ENCODE results near the gene SMAD2. TPM values are rescaled to one million over a fixed set of nuclear protein-coding genes. Genes with fewer than 3 reads are reported as not detected.

SMAD2 gene
- total RNA-seq, 1 donor from 2014 or later: 76.6 TPM

DNA sequence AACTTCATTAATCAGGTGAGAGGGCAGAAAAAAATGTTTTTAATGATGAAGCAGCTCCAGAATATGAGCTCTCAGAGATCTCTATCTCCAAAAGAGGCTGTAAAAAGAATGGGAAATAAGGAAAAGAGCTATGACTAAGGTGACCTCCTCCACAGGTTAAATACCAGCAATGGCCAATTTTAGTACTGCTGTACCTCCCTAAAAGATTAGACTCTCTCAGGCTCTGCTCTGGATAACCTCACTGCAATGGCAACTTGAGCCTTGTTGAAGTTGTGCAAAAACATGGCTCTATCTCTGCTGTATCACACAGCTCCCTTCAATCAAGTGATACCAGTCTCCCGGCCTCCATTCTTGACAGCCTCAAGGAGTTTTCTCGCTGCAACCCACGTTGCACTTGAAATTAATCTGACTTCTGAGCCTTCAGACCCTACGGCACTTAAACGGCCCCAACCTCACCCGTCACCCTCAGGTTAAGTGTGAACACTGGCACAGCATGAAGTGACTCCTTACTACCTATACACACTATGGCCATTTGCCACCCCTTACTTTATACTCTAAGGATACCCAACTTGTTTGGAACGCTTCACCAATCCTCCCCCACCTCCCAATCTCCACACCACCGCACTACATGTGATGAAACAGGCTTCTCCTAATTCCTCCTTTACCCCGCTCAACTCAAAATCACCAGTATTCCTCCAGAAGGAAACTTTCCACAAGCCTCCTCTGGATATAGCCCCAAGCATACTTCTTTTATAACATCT, 36.3 kb downstream of the SMAD2 start:
- DNase-seq (ENCODE audit: low read depth): no peak
- Histone ChIP-seq H3K4me3 (ENCODE audit: low read depth, low read length) (no peak overlapping the region), H3K36me3 (ENCODE audit: control insufficient read depth, insufficient read depth, low read length) (no peaks in the 10 kb centered on the region), H3K27me3 (ENCODE audit: control insufficient read depth, insufficient read depth, low read length) (no peaks in the 10 kb centered on the region)
- no peak for FAIRE-seq
- TF ChIP-seq, protein P1, sequence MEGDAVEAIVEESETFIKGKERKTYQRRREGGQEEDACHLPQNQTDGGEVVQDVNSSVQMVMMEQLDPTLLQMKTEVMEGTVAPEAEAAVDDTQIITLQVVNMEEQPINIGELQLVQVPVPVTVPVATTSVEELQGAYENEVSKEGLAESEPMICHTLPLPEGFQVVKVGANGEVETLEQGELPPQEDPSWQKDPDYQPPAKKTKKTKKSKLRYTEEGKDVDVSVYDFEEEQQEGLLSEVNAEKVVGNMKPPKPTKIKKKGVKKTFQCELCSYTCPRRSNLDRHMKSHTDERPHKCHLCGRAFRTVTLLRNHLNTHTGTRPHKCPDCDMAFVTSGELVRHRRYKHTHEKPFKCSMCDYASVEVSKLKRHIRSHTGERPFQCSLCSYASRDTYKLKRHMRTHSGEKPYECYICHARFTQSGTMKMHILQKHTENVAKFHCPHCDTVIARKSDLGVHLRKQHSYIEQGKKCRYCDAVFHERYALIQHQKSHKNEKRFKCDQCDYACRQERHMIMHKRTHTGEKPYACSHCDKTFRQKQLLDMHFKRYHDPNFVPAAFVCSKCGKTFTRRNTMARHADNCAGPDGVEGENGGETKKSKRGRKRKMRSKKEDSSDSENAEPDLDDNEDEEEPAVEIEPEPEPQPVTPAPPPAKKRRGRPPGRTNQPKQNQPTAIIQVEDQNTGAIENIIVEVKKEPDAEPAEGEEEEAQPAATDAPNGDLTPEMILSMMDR (IDR thresholded peaks at IDR 0.05; ENCODE audit: insufficient read depth, low read length, severe bottlenecking): no peak

DNA sequence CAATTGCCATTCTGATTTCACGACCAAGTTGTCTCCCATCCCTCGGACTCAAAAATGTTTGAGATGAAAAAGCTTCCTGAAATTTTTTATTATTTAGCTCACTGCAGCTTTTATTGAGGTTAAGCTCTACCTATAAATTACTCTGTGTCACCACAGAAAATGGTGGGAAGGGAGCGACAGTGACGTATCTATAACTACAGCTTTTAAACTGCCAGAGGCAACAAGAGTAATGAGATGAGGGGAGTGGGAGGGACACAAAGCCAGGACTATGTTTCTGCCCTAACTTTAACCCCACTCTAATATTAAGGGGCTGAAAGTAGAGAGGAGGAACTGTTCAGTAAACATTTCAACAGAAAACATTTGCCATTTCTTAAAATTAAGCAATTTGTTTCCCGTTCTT, 37.4 kb downstream of the SMAD2 start:
- FAIRE-seq: no peak
- Histone ChIP-seq H3K27me3 (ENCODE audit: control insufficient read depth, insufficient read depth, low read length) (no peaks in the 10 kb centered on the region), H3K36me3 (ENCODE audit: control insufficient read depth, insufficient read depth, low read length) (no peaks in the 10 kb centered on the region), H3K4me3 (ENCODE audit: low read depth, low read length) (no peak overlapping the region)
- TF ChIP-seq, protein P1 (IDR thresholded peaks at IDR 0.05; ENCODE audit: insufficient read depth, low read length, severe bottlenecking): no peak
- DNase-seq (ENCODE audit: low read depth): no peak

DNA sequence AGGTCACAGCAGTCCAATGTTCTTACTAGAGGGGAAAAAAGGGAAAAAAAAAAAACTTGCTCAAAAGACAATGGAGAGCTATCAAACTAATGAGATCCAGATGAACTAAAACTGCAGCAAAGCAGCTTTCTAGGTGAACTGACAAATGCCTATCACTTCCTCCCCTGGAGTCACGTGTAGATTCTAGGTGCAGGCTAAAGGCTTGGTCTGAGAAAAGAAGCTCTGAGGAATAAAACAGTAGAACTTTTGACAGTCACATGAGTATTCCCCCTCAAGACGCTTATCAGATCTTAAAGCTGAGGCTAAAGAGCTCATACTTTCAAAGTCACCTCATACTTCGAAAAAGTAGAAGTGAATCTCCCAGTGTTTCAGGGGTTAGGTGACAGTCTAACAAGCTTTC, 42.3 kb downstream of the SMAD2 start:
- Histone ChIP-seq H3K4me3 (ENCODE audit: low read depth, low read length) (no peak overlapping the region), H3K36me3 (ENCODE audit: control insufficient read depth, insufficient read depth, low read length) (no peaks in the 10 kb centered on the region), H3K27me3 (ENCODE audit: control insufficient read depth, insufficient read depth, low read length) (no peaks in the 10 kb centered on the region)
- DNase-seq (ENCODE audit: low read depth) (no peak), FAIRE-seq (no peak)
- TF ChIP-seq, protein P1 (IDR thresholded peaks at IDR 0.05; ENCODE audit: insufficient read depth, low read length, severe bottlenecking): no peak

DNA sequence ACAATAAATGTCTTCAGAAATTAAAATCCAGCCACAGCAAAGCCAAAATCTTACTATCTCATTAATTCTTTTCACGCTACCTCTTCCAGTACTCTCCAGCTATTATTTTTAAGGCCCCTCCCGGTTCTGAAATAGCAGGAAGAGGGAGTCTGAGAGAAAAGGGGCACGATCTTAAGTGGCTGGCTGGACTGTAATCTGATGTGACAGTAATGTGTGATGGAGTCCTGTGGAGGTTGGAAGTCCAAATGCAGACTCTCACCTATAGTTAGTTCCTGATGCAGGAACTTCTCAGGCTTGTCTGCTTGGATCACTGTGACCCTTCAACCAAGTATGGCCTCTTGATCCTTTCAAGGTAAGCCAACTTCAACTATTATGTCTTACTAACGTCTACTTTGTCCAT, 43.2 kb downstream of the SMAD2 start:
- Histone ChIP-seq H3K36me3 (ENCODE audit: control insufficient read depth, insufficient read depth, low read length) (no peaks in the 10 kb centered on the region), H3K27me3 (ENCODE audit: control insufficient read depth, insufficient read depth, low read length) (no peaks in the 10 kb centered on the region), H3K4me3 (ENCODE audit: low read depth, low read length) (no peak overlapping the region)
- DNase-seq (ENCODE audit: low read depth) (no peak), FAIRE-seq (no peak)
- TF ChIP-seq, protein P1 (IDR thresholded peaks at IDR 0.05; ENCODE audit: insufficient read depth, low read length, severe bottlenecking): no peak

DNA sequence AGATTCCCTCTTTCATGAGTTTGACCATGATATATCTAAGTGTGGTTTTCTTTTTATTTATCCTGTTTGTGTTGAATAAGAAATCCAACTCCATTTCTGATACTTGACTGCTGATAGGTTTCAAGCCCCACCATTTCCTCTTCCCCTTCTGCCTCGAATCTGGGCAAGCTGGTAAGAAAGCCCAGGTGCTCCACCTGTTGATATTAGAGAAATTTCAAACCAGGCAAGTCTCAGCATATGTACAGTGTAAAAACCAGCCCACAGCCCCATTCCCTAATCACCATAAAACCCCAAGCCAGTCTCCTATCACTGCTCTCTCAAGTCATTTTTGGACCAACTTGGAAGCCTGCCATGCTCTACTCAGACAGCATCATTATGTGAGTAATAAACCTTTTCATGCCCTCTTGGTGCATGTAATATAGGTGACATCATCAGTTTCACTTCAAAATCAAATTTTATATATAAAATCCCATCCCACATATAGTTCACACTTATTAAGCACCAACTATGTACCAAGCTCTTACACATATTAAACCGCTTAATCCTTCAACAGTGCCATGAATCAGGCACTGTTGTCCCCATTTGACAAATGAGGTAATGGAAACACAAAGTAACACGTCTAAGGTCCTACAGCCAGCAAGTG, 46.6 kb downstream of the SMAD2 start:
- H3K27me3 ChIP-seq (ENCODE audit: control insufficient read depth, insufficient read depth, low read length): no peaks in the 10 kb centered on the region
- TF ChIP-seq, protein P1 (IDR thresholded peaks at IDR 0.05; ENCODE audit: insufficient read depth, low read length, severe bottlenecking): no peak
- H3K36me3 ChIP-seq (ENCODE audit: control insufficient read depth, insufficient read depth, low read length): peaks cover 3% of the 10 kb centered on the region
- DNase-seq (ENCODE audit: low read depth): peak; percentile 89
- FAIRE-seq: no peak
- H3K4me3 ChIP-seq (ENCODE audit: low read depth, low read length): no peak overlapping the region

All from bronchial epithelial cell (primary cell).